ENCODE data around the gene MADCAM1.
A peak's percentile ranks its signal among the peaks of the same experiment; 100 is the strongest.

The MADCAM1 gene

DNA sequence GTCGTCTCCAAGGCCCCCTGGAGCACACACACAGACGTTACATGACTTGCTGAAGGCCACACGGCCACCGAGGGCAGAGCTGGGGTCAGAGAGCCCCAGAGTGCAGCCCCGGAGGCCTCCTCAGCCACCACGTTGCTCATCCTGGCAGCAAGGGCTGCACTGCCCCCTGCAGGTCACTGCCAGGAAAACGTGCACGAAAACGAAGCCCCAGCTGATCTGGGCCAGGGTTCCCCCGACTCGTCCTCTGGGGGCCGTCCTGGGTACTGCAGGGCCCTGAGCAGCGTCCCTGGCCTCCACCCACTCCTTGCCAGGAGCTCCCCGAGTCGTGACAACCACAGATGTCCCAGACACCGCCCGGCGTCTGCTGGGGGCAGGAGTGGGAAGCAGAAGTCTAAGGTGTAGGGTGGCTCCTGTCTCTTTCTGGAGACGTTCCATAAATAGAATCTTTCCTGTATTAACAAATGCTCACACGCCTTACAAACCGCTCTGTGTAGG lies 14.4 kb downstream of the MADCAM1 start:
- peak; percentile 94 to 97 (median 96) for DNase-seq

GRCh38 chr19:511101-511851 lies 15.0 kb downstream of the MADCAM1 start:
- DNase-seq, result peak; percentile 80 to 89 (median 85)

- DNase-seq, result no peak
Measured at GRCh38 chr19:512547-513365, 16.5 kb downstream of the MADCAM1 start.

GRCh38 chr19:513368-514165 lies 17.3 kb downstream of the MADCAM1 start:
- no peak for DNase-seq

DNA sequence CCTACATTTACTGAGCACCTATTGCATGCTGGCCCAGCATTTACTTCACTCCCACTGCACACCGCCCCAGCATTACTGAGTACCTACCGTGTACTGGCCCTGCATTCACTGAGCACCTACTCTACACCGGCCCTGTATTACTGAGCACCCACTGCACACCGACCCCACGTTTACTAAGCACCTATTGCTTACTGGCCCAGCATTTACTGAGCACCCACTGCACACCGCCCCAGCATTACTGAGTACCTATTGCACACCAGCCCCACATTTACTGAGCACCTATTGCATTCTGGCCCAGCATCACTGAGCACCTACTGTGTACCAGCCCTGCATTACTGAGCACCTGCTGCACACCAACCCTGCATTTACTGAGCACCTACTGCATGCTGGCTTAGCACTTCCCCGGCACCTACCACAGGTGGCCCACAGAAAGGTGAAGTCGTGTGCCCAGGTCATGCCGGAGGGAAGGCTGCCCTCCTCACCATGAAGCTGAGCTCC lies 17.9 kb downstream of the MADCAM1 start:
- no peak for DNase-seq

- no peak for DNase-seq
Measured at GRCh38 chr19:517721-518597, 21.7 kb downstream of the MADCAM1 start.

DNA sequence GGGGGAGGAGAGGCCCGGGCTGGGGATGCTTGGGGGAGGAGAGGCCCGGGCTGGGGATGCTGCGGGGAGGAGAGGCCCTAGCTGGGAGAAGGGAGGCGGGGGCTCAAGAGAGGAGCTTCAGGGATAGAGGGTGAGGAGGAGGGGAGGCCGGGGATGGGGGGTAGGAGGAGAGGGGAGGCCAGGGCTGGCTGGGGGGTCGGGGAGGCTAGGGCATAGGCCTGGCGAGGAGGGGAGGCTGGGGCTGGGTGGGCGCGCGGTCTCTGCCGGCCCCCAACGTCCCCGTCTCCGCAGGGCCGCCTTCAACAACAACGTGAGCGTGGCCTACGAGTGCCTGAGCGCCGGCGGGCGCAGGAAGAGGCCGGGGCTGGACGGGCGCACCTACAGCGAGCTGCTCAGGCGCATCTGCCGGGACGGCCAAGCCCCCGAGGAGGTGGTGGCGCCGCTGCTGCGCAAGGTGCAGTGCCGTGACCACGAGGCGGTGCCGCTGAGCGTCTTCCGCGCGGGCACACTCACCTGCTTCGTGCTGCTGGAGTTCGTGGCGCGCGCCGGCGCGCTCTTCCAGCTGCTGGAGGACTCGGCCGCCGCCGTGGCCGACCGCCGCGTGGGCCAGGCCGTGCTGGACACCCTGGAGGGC lies 22.4 kb downstream of the MADCAM1 start:
- DNase-seq, result no peak

DNA sequence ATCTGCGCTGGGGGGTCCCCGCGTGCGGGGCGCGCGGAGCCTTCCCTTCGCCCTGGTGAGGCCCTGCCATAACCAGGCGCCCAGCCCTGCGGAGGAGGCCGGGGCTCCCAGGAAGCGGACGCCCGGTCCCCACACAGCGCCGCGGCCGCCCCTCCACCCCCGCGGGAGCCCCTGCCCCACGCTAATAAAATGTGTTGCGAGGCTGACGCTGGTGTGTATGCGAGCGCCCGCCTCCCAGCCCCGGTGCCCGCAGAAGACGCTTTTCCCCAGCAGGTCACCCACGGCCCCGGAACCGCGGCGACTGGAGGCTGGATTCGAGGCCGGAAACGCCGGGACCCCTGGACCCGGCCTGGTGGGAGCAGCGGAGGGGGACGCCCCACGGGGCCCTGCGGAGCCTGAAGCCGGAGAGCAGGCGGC lies 23.2 kb downstream of the MADCAM1 start:
- DNase-seq, result no peak

DNA sequence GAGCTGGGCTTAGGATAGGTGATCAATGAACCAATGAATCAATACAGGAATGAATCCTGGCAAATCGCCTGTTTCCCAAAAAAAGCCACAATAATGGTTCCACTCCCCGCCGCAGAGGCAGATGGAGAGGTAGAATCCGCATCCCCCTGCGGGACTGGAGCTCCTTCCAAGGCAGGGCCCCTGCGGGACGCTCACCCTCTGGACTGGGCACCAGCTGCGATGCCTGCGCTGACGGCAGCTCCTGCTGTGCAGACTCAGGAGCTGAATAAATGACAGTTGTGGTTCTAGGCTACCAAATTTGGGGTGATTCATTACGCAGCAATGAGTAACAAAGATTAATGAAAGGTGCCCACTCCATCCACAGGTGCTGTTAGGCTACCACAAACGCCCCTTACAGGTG lies 26.4 kb downstream of the MADCAM1 start:
- no peak for DNase-seq

- DNase-seq, result peak in 1 of 3 donors; percentile 17
Measured at GRCh38 chr19:524062-524674, 27.9 kb downstream of the MADCAM1 start.

DNA sequence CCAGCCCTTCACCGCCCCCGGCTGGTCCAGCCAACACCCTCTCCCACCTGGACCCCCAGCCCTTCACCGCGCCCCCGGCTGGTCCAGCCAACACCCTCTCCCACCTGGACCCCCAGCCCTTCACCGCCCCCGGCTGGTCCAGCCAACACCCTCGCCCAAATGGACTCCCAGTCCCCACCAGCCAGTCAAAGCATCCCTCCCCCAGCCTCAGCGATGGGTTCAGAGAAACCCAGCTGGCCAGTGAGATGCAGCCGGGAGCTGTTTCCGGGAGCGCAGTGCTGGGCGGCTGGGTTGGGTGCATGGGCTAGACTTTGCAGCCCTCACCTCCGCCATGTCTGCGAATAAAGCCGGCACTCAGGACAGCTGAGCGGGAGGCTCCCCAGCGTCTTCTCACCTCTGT lies 28.7 kb downstream of the MADCAM1 start:
- DNase-seq, result no peak

DNA sequence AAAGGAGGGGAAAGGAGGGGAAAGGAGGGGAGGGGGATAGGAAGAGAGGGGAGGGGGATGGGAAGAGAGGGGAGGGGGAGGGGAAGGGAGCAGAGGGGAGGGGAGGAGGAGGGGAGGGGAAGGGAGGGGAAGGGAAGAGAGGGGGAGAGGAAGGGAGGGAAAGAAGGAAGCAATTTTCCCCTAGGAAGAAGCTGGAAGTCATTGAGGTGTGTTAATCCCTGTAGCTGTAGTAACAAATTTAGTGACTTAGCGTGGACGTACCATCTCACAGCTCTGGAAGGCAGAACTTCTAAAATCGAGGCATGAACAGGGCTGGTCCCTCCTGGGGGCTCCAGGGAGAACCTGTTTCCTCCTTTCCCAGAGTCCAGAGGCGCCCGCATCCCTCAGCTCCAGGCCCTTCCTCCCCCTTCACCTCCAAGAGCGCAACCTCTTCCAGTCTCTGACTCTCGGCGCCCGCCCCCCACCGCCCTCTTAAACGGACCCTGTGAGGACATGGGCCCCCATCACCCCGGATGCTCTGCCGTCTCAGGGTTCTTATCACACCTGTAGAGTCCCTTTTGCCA lies 29.7 kb downstream of the MADCAM1 start:
- no peak for DNase-seq

GRCh38 chr19:530134-531008 lies 34.1 kb downstream of the MADCAM1 start:
- no peak for DNase-seq

DNA sequence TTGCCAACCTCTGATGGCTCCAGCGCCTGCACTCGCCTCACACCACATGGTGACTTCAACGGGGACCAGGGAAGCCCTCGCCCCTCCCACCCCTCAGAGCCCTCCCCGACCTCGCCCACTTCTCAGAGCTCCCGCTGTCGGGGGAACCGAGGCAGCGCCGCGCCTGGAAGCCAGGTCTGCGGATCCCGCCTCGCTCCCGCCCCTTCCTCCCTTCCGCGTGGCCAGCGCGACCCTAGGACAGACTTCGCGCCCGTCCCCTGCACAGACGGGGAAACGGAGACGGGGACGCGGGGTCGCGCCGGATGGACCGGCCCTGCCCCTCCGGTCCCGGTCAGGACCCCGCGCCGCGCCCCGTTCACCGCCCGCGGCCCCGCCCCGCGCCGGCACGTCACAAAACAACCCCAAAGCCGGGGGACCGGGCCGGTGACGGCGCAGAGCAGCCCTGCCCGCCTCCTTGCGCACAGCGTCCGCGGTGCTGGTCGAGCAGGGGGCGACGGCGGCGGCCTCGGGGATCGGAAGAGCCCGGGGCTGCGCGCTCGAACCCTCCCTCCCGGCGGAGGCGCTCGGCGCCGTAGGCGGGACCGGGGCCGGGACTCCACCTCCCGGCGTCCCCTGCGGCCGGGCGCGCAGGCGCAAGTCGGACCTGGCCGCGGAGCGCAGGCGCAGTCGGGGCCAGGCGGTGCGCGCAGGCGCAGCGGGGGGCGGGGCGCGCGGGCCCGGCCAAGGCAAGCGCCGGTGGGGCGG lies 34.9 kb downstream of the MADCAM1 start:
- DNase-seq, result peak; percentile 93 to 99 (median 97)

GRCh38 chr19:531753-532560 lies 35.7 kb downstream of the MADCAM1 start, which contains the start of gene CDC34:
Gene CDC34 (plus strand): TSS chr19:531760. CDS start chr19:531932, 172 bp downstream.
- DNase-seq, result peak in 1 of 3 donors; percentile 37

- peak; percentile 73 to 77 (median 74) for DNase-seq
Measured at GRCh38 chr19:532561-533363, 36.5 kb downstream of the MADCAM1 start.
